ENCODE results near the gene SEPSECS. TPM values are rescaled to one million over a fixed set of nuclear protein-coding genes. Genes with fewer than 3 reads are reported as not detected.

SEPSECS gene
- polyA plus RNA-seq, 3 donors = 0.65 to 5.8 (median 2.1) TPM

GRCh38 chr4:25182937-25183336 is 22.7 kb upstream of the SEPSECS start:
- no peak for DNase-seq
- H3K4me3 ChIP-seq (replicated peaks in 1 of 3; ENCODE audit: low read depth in 2 of 3, low read length in 3 of 3) = no peak overlapping the region
- Mint-ChIP-seq H3K36me3 (no peaks in the 10 kb centered on the region), H3K9me3 (peaks cover 0 to 6% (median 3%) of the 10 kb centered on the region in 7 donors), H3K27ac (no peak overlapping the region), H3K27me3 (ENCODE audit: low read depth in 3 of 3) (peaks cover 0 to 1% (median 0%) of the 10 kb centered on the region in 3 donors), H3K4me3 (no peak overlapping the region), H3K4me1 (peaks cover 11% of the 10 kb centered on the region)
- intact Hi-C loops (cut with micrococcal nuclease) = no loop called here
- no peaks in the 10 kb centered on the region for H3K36me3 ChIP-seq (replicated peaks in 1 of 2; ENCODE audit: control insufficient read depth in 1 of 2, insufficient read depth in 2 of 2, low read length in 2 of 2)
- no peaks in the 10 kb centered on the region for H3K27me3 ChIP-seq (ENCODE audit: control insufficient read depth in 2 of 2, insufficient read depth in 2 of 2, low read length in 2 of 2)
- H3K4me1 ChIP-seq (ENCODE audit: control insufficient read depth in 1 of 2, insufficient read depth in 2 of 2, low read length in 2 of 2) = peaks cover 0 to 9% of the 10 kb centered on the region in 2 donors
- H4K20me1 ChIP-seq (ENCODE audit: insufficient read depth, low read length) = no peaks in the 10 kb centered on the region
- no peaks in the 10 kb centered on the region for H3K79me2 ChIP-seq (ENCODE audit: insufficient read depth, low read length)
- 96% methylated on average over 3 of the region's 5 CpGs for WGBS (ENCODE audit: insufficient coverage)
- no peak for TF ChIP-seq CTCF (IDR thresholded peaks at IDR 0.05)
- no peak overlapping the region for H3K9ac ChIP-seq (ENCODE audit: insufficient read depth, low read length, poor library complexity, severe bottlenecking)
- no peak overlapping the region for H3K4me2 ChIP-seq (replicated peaks; ENCODE audit: extremely low read depth, low read length, poor library complexity, severe bottlenecking)
- H3K9me3 ChIP-seq (replicated peaks in 1 of 2; ENCODE audit: control insufficient read depth in 1 of 2, insufficient read depth in 1 of 2, low read length in 2 of 2) = no peaks in the 10 kb centered on the region
- no peak overlapping the region for H3K27ac ChIP-seq (ENCODE audit: low read depth in 1 of 2, low read length in 2 of 2)
- H2AFZ ChIP-seq (ENCODE audit: insufficient read depth, low read depth, low read length, poor library complexity, severe bottlenecking) = no peak overlapping the region

- Histone ChIP-seq H3K36me3 (replicated peaks in 1 of 2; ENCODE audit: control insufficient read depth in 1 of 2, insufficient read depth in 2 of 2, low read length in 2 of 2) (peaks cover 0 to 6% of the 10 kb centered on the region in 2 donors), H3K27me3 (ENCODE audit: control insufficient read depth in 2 of 2, insufficient read depth in 2 of 2, low read length in 2 of 2) (no peaks in the 10 kb centered on the region), H3K9me3 (replicated peaks in 1 of 2; ENCODE audit: control insufficient read depth in 1 of 2, insufficient read depth in 1 of 2, low read length in 2 of 2) (no peaks in the 10 kb centered on the region), H3K79me2 (ENCODE audit: insufficient read depth, low read length) (no peaks in the 10 kb centered on the region), H3K27ac (ENCODE audit: low read depth in 1 of 2, low read length in 2 of 2) (no peak overlapping the region), H3K4me1 (ENCODE audit: control insufficient read depth in 1 of 2, insufficient read depth in 2 of 2, low read length in 2 of 2) (peaks cover 0 to 9% of the 10 kb centered on the region in 2 donors), H2AFZ (ENCODE audit: insufficient read depth, low read depth, low read length, poor library complexity, severe bottlenecking) (no peak overlapping the region), H3K4me3 (replicated peaks in 1 of 3; ENCODE audit: low read depth in 2 of 3, low read length in 3 of 3) (no peak overlapping the region), H4K20me1 (ENCODE audit: insufficient read depth, low read length) (no peaks in the 10 kb centered on the region), H3K4me2 (replicated peaks; ENCODE audit: extremely low read depth, low read length, poor library complexity, severe bottlenecking) (no peak overlapping the region), H3K9ac (ENCODE audit: insufficient read depth, low read length, poor library complexity, severe bottlenecking) (no peak overlapping the region)
- Mint-ChIP-seq H3K36me3 (peaks cover 10 to 12% of the 10 kb centered on the region in 2 donors), H3K4me3 (no peak overlapping the region), H3K9me3 (peaks cover 0 to 6% (median 3%) of the 10 kb centered on the region in 7 donors), H3K27ac (no peak overlapping the region), H3K4me1 (peaks cover 11% of the 10 kb centered on the region), H3K27me3 (ENCODE audit: low read depth in 3 of 3) (peaks cover 0 to 1% (median 0%) of the 10 kb centered on the region in 3 donors)
- WGBS (ENCODE audit: insufficient coverage) = no CpG with 5 or more reads among the region's 3 CpGs
- intact Hi-C loops (cut with micrococcal nuclease) = no loop called here
- TF ChIP-seq CTCF (IDR thresholded peaks at IDR 0.05) = peak; percentile 81
- DNase-seq = peak; percentile 25 to 66 (median 60)
These were observed 20.4 kb upstream of the SEPSECS start for GRCh38 chr4:25180524-25181131.

Data from CD14-positive monocyte (primary cell).